ENCODE results near the gene SEMA7A. TPM values are rescaled to one million over a fixed set of nuclear protein-coding genes. Genes with fewer than 3 reads are reported as not detected.

SEMA7A gene
- total RNA-seq, 1 donor from 2014 or later, result 3.9 TPM

GRCh38 chr15:74400313-74400860, 33.4 kb downstream of the SEMA7A start:
- H3K4me1 ChIP-seq, result no peaks in the 10 kb centered on the region
- no peak for DNase-seq (ENCODE audit: extremely low spot score in 2 of 2)
- intact Hi-C loops (cut with DNase I), result no loop called here
- no peaks in the 10 kb centered on the region for H3K36me3 ChIP-seq
- no peak overlapping the region for H3K4me3 ChIP-seq
- H3K27ac ChIP-seq, result no peak overlapping the region
- TF ChIP-seq POLR2A (IDR thresholded peaks at IDR 0.05) (no peak), POLR2AphosphoS5 (IDR thresholded peaks at IDR 0.05; ENCODE audit: insufficient read depth in 1 of 2, low read depth in 1 of 2) (no peak)
- TF ChIP-seq, protein P1, sequence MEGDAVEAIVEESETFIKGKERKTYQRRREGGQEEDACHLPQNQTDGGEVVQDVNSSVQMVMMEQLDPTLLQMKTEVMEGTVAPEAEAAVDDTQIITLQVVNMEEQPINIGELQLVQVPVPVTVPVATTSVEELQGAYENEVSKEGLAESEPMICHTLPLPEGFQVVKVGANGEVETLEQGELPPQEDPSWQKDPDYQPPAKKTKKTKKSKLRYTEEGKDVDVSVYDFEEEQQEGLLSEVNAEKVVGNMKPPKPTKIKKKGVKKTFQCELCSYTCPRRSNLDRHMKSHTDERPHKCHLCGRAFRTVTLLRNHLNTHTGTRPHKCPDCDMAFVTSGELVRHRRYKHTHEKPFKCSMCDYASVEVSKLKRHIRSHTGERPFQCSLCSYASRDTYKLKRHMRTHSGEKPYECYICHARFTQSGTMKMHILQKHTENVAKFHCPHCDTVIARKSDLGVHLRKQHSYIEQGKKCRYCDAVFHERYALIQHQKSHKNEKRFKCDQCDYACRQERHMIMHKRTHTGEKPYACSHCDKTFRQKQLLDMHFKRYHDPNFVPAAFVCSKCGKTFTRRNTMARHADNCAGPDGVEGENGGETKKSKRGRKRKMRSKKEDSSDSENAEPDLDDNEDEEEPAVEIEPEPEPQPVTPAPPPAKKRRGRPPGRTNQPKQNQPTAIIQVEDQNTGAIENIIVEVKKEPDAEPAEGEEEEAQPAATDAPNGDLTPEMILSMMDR (IDR thresholded peaks at IDR 0.05), result no peak
- H3K27me3 ChIP-seq, result no peaks in the 10 kb centered on the region
- H3K9me3 ChIP-seq, result no peaks in the 10 kb centered on the region

DNA sequence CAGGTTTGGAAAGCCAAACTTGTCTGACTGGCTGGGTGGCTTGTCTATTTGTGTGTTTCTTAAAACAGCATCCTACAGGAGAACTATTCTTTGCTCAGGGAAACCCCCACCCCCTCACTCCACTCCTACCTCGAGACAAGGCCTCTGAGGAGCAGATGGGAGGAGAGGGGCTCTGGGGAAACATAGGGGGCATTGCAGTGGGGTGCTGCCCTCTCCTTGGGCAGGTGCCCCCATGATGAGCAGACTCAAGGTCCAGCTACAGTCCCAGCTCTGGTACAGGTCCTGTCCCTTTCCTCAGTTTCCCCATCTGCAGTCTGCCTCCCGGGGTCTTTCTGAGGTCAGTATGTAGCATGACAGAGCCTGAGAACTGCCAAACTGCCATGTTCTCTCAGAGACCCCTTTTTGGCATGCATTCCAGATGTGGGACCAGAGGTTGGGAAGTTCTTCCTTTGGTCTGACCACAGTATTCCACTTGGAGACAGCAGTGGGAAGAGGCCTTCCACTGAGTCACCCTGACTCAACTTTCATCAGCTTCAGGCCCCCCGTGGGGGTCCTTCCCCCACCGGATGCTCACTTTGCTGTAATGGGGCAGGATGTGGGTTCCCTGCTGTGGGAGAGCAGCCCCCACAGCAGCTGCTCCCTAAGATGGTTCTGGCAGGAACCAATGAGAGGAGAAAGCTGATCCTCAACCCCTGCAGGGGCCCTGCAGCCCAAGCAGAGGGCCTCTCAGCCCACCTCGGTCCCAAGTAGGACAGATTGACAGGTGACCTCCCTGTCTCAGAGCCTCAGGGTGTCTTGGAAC, 34.0 kb downstream of the SEMA7A start:
- Histone ChIP-seq H3K4me1 (no peaks in the 10 kb centered on the region), H3K27ac (no peak overlapping the region), H3K36me3 (no peaks in the 10 kb centered on the region), H3K9me3 (no peaks in the 10 kb centered on the region), H3K27me3 (no peaks in the 10 kb centered on the region), H3K4me3 (no peak overlapping the region)
- intact Hi-C loops (cut with DNase I), result no loop called here
- no peak for TF ChIP-seq POLR2A (IDR thresholded peaks at IDR 0.05)
- no peak for TF ChIP-seq POLR2AphosphoS5 (IDR thresholded peaks at IDR 0.05; ENCODE audit: insufficient read depth in 1 of 2, low read depth in 1 of 2)
- TF ChIP-seq, protein P1 (IDR thresholded peaks at IDR 0.05), result no peak
- DNase-seq (ENCODE audit: extremely low spot score in 2 of 2), result no peak

GRCh38 chr15:74399100-74399499, 34.7 kb downstream of the SEMA7A start:
- intact Hi-C loops (cut with DNase I), result no loop called here
- H3K27ac ChIP-seq, result no peak overlapping the region
- no peaks in the 10 kb centered on the region for H3K4me1 ChIP-seq
- H3K9me3 ChIP-seq, result no peaks in the 10 kb centered on the region
- no peaks in the 10 kb centered on the region for H3K36me3 ChIP-seq
- no peak overlapping the region for H3K4me3 ChIP-seq
- no peak for DNase-seq (ENCODE audit: extremely low spot score in 2 of 2)
- TF ChIP-seq POLR2AphosphoS5 (IDR thresholded peaks at IDR 0.05; ENCODE audit: insufficient read depth in 1 of 2, low read depth in 1 of 2), result no peak
- TF ChIP-seq, protein P1 (IDR thresholded peaks at IDR 0.05), result no peak
- TF ChIP-seq POLR2A (IDR thresholded peaks at IDR 0.05), result no peak
- H3K27me3 ChIP-seq, result no peaks in the 10 kb centered on the region

- Histone ChIP-seq H3K27me3 (no peaks in the 10 kb centered on the region), H3K4me1 (no peaks in the 10 kb centered on the region), H3K36me3 (no peaks in the 10 kb centered on the region), H3K4me3 (no peak overlapping the region), H3K9me3 (no peaks in the 10 kb centered on the region), H3K27ac (no peak overlapping the region)
- TF ChIP-seq, protein P1 (IDR thresholded peaks at IDR 0.05), result no peak
- TF ChIP-seq POLR2AphosphoS5 (IDR thresholded peaks at IDR 0.05; ENCODE audit: insufficient read depth in 1 of 2, low read depth in 1 of 2), result no peak
- no peak for TF ChIP-seq POLR2A (IDR thresholded peaks at IDR 0.05)
- intact Hi-C loops (cut with DNase I), result no loop called here
- DNase-seq (ENCODE audit: extremely low spot score in 2 of 2), result no peak
Measured at GRCh38 chr15:74398183-74398582, 35.6 kb downstream of the SEMA7A start.

All from vagina (tissue), 2 donors.